ENCODE data around the gene CNTNAP3B.
"Not testable (repeated sequence)": the region's sequence is repeated elsewhere in the genome, so short reads cannot be mapped to it uniquely, and the experiment has no call there.

- not testable (repeated sequence) for TF ChIP-seq POLR2A (IDR thresholded peaks at IDR 0.05)
- TF ChIP-seq, protein P1, sequence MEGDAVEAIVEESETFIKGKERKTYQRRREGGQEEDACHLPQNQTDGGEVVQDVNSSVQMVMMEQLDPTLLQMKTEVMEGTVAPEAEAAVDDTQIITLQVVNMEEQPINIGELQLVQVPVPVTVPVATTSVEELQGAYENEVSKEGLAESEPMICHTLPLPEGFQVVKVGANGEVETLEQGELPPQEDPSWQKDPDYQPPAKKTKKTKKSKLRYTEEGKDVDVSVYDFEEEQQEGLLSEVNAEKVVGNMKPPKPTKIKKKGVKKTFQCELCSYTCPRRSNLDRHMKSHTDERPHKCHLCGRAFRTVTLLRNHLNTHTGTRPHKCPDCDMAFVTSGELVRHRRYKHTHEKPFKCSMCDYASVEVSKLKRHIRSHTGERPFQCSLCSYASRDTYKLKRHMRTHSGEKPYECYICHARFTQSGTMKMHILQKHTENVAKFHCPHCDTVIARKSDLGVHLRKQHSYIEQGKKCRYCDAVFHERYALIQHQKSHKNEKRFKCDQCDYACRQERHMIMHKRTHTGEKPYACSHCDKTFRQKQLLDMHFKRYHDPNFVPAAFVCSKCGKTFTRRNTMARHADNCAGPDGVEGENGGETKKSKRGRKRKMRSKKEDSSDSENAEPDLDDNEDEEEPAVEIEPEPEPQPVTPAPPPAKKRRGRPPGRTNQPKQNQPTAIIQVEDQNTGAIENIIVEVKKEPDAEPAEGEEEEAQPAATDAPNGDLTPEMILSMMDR (IDR thresholded peaks at IDR 0.05), result not testable (repeated sequence)
These were observed 75.4 kb downstream of the CNTNAP3B start for GRCh38 chr9:42053874-42054273.

Measured in uterus (tissue), 2 donors.